ENCODE measurements around the gene TIMM8B.
A peak's percentile ranks its signal among the peaks of the same experiment; 100 is the strongest.
"Not testable (repeated sequence)": the region's sequence is repeated elsewhere in the genome, so short reads cannot be mapped to it uniquely, and the experiment has no call there.

The TIMM8B gene

DNA sequence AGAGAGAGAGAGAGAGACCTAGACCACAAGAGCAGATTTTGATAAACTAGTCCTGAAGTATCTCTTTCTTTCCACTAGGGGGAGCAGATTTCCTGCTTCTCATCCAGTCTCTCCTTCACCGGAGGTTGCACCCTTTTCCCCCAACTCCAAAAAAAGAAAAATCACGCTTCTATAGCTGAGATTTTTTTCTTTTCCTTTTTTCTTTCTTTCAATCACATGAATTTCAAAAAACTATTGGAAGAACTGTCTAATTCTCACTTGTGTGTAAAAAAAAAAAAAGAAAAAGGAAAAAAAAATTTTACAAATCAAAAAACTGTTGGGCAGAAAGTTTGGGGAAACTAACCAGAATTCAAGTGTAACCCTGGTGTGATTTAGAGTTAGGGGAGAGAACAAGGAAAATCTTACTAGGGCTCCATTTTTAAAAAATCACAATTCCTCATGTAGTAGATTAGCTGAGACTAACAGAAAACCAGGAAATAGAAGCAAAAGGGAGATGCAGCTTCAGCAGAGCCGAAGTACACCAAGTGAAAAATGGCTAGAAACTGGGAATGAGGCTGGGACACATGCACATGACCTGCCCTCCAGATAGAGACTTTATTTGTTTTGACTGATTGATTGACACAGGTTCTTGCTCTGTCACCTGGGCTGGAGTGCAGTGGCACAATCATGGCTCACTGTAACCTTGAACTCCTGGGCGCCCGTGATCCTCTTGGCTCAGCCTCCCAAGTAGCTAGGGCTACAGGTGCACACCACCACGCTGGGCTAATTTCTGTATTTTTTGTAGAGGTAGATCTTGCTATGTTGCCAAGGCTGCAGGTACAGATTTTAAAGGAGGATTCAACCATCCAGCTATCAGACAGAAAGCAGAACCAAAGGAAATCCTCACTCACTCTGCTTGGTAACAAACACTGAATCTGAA, 27.2 kb upstream of the TIMM8B start:
- H3K27me3 ChIP-seq (ENCODE audit: control insufficient read depth in 1 of 2, insufficient read depth in 2 of 2, low read length in 2 of 2), result no peaks in the 10 kb centered on the region
- H3K4me1 ChIP-seq (ENCODE audit: insufficient read depth, low read length), result no peaks in the 10 kb centered on the region
- H3K4me3 ChIP-seq (ENCODE audit: low read depth in 1 of 2, low read length in 2 of 2), result no peak overlapping the region
- H3K36me3 ChIP-seq (ENCODE audit: insufficient read depth, low read length), result no peaks in the 10 kb centered on the region
- no peak overlapping the region for H3K27ac ChIP-seq (ENCODE audit: low read depth, low read length)
- no peak overlapping the region for H3K9ac ChIP-seq (ENCODE audit: low read length)
- H3K9me3 ChIP-seq (ENCODE audit: low read length), result no peaks in the 10 kb centered on the region

GRCh38 chr11:112106070-112106469, 19.5 kb upstream of the TIMM8B start:
- H3K4me1 ChIP-seq (ENCODE audit: insufficient read depth, low read length), result no peaks in the 10 kb centered on the region
- no peaks in the 10 kb centered on the region for H3K36me3 ChIP-seq (ENCODE audit: insufficient read depth, low read length)
- no peaks in the 10 kb centered on the region for H3K27me3 ChIP-seq (ENCODE audit: control insufficient read depth in 1 of 2, insufficient read depth in 2 of 2, low read length in 2 of 2)
- H3K9ac ChIP-seq (ENCODE audit: low read length), result no peak overlapping the region
- H3K27ac ChIP-seq (ENCODE audit: low read depth, low read length), result no peak overlapping the region
- no peaks in the 10 kb centered on the region for H3K9me3 ChIP-seq (ENCODE audit: low read length)
- no peak overlapping the region for H3K4me3 ChIP-seq (ENCODE audit: low read depth in 1 of 2, low read length in 2 of 2)

DNA sequence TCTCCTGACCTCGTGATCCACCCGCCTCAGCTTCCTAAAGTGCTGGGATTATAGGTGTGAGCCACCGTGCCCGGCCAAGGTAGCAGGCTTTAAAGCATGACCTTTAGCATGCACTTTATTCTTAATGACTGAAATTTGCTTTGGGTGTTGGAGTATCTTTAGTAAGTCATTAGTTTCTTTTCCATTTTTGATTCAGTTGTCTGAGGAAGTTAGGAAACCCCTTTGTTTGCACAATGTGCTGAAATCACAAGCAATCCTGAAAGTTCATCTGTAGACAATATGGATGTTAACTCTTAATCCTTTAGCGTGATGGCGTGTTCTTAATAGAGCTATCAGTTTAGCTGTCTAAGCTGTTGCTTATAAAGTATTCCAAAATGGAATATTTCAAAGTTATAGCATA, 16.9 kb upstream of the TIMM8B start:
- Histone ChIP-seq H3K27me3 (ENCODE audit: control insufficient read depth in 1 of 2, insufficient read depth in 2 of 2, low read length in 2 of 2) (no peaks in the 10 kb centered on the region), H3K4me1 (ENCODE audit: insufficient read depth, low read length) (no peaks in the 10 kb centered on the region), H3K9me3 (ENCODE audit: low read length) (no peaks in the 10 kb centered on the region), H3K9ac (ENCODE audit: low read length) (no peak overlapping the region), H3K27ac (ENCODE audit: low read depth, low read length) (no peak overlapping the region), H3K4me3 (ENCODE audit: low read depth in 1 of 2, low read length in 2 of 2) (no peak overlapping the region), H3K36me3 (ENCODE audit: insufficient read depth, low read length) (no peaks in the 10 kb centered on the region)

- H3K27me3 ChIP-seq (ENCODE audit: control insufficient read depth in 1 of 2, insufficient read depth in 2 of 2, low read length in 2 of 2), result no peaks in the 10 kb centered on the region
- H3K9ac ChIP-seq (ENCODE audit: low read length), result no peak overlapping the region
- H3K9me3 ChIP-seq (ENCODE audit: low read length), result no peaks in the 10 kb centered on the region
- H3K4me1 ChIP-seq (ENCODE audit: insufficient read depth, low read length), result no peaks in the 10 kb centered on the region
- no peak overlapping the region for H3K4me3 ChIP-seq (ENCODE audit: low read depth in 1 of 2, low read length in 2 of 2)
- no peak overlapping the region for H3K27ac ChIP-seq (ENCODE audit: low read depth, low read length)
- H3K36me3 ChIP-seq (ENCODE audit: insufficient read depth, low read length), result peaks cover 13% of the 10 kb centered on the region
Measured at GRCh38 chr11:112100462-112100861, 13.9 kb upstream of the TIMM8B start.

- Histone ChIP-seq H3K27me3 (ENCODE audit: control insufficient read depth in 1 of 2, insufficient read depth in 2 of 2, low read length in 2 of 2) (no peaks in the 10 kb centered on the region), H3K36me3 (ENCODE audit: insufficient read depth, low read length) (peaks cover 23% of the 10 kb centered on the region), H3K27ac (ENCODE audit: low read depth, low read length) (no peak overlapping the region), H3K9me3 (ENCODE audit: low read length) (no peaks in the 10 kb centered on the region), H3K4me1 (ENCODE audit: insufficient read depth, low read length) (no peaks in the 10 kb centered on the region), H3K9ac (ENCODE audit: low read length) (no peak overlapping the region), H3K4me3 (ENCODE audit: low read depth in 1 of 2, low read length in 2 of 2) (no peak overlapping the region)
Measured at GRCh38 chr11:112097734-112098528, 11.4 kb upstream of the TIMM8B start.

- no peak overlapping the region for H3K4me3 ChIP-seq (ENCODE audit: low read depth in 1 of 2, low read length in 2 of 2)
- no peak overlapping the region for H3K27ac ChIP-seq (ENCODE audit: low read depth, low read length)
- peaks cover 37% of the 10 kb centered on the region for H3K36me3 ChIP-seq (ENCODE audit: insufficient read depth, low read length)
- no peak overlapping the region for H3K9ac ChIP-seq (ENCODE audit: low read length)
- H3K27me3 ChIP-seq (ENCODE audit: control insufficient read depth in 1 of 2, insufficient read depth in 2 of 2, low read length in 2 of 2), result no peaks in the 10 kb centered on the region
- H3K4me1 ChIP-seq (ENCODE audit: insufficient read depth, low read length), result no peaks in the 10 kb centered on the region
- no peaks in the 10 kb centered on the region for H3K9me3 ChIP-seq (ENCODE audit: low read length)
Measured at GRCh38 chr11:112096194-112096593, 9.6 kb upstream of the TIMM8B start.

- not testable (repeated sequence) for H3K27me3 ChIP-seq (ENCODE audit: control insufficient read depth in 1 of 2, insufficient read depth in 2 of 2, low read length in 2 of 2); H3K9me3 ChIP-seq (ENCODE audit: low read length); H3K4me3 ChIP-seq (ENCODE audit: low read depth in 1 of 2, low read length in 2 of 2); H3K27ac ChIP-seq (ENCODE audit: low read depth, low read length); H3K9ac ChIP-seq (ENCODE audit: low read length); H3K4me1 ChIP-seq (ENCODE audit: insufficient read depth, low read length)
- peaks cover 46% of the 10 kb centered on the region for H3K36me3 ChIP-seq (ENCODE audit: insufficient read depth, low read length)
Measured at GRCh38 chr11:112095302-112095701, 8.7 kb upstream of the TIMM8B start.

- Histone ChIP-seq H3K4me1 (ENCODE audit: insufficient read depth, low read length) (peaks cover 31% of the 10 kb centered on the region), H3K27me3 (ENCODE audit: control insufficient read depth in 1 of 2, insufficient read depth in 2 of 2, low read length in 2 of 2) (no peaks in the 10 kb centered on the region)
Measured at GRCh38 chr11:112087212-112087611, 656 bp upstream of the TIMM8B start.

GRCh38 chr11:112085822-112086421, 634 bp downstream of the TIMM8B start:
- H3K27me3 ChIP-seq (ENCODE audit: control insufficient read depth in 1 of 2, insufficient read depth in 2 of 2, low read length in 2 of 2), result no peaks in the 10 kb centered on the region
- peak overlapping the region; percentile 13 for H3K27ac ChIP-seq (ENCODE audit: low read depth, low read length)
- H3K9ac ChIP-seq (ENCODE audit: low read length), result peak overlapping the region; percentile 72
- H3K4me3 ChIP-seq (ENCODE audit: low read depth in 1 of 2, low read length in 2 of 2), result peak overlapping the region; percentile 63 to 95
- peaks cover 64% of the 10 kb centered on the region for H3K36me3 ChIP-seq (ENCODE audit: insufficient read depth, low read length)
- peaks cover 31% of the 10 kb centered on the region for H3K4me1 ChIP-seq (ENCODE audit: insufficient read depth, low read length)
- H3K9me3 ChIP-seq (ENCODE audit: low read length), result no peaks in the 10 kb centered on the region

More at GRCh38 chr11:112087212-112087611, 656 bp upstream of the TIMM8B start:
- Histone ChIP-seq H3K9ac (ENCODE audit: low read length) (peak overlapping the region; percentile 74), H3K27ac (ENCODE audit: low read depth, low read length) (peak overlapping the region; percentile 71), H3K36me3 (ENCODE audit: insufficient read depth, low read length) (peaks cover 69% of the 10 kb centered on the region), H3K9me3 (ENCODE audit: low read length) (no peaks in the 10 kb centered on the region), H3K4me3 (ENCODE audit: low read depth in 1 of 2, low read length in 2 of 2) (peak overlapping the region; percentile 63 to 95)

DNA sequence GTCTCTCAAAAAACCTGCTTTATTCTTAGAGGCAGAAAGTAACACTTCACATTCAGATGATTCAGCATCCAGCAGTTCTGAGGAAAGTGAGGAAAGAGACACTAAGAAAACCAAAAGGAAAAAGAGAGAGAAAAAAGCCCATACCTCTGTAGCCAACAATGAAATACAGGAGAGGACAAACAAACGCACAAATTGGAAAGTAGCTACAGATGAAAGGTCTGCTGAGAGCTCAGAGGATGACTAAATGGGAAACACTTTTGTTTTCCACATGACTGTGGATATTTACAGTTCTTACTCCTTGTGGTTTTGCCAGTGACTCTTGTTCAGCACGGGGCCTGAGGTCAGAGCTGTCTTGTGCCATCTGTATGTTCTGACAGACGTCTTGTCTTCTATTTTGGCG, 3.8 kb downstream of the TIMM8B start:
- Histone ChIP-seq H3K36me3 (ENCODE audit: insufficient read depth, low read length) (peaks cover 60% of the 10 kb centered on the region), H3K9me3 (ENCODE audit: low read length) (no peaks in the 10 kb centered on the region), H3K27ac (ENCODE audit: low read depth, low read length) (no peak overlapping the region), H3K27me3 (ENCODE audit: control insufficient read depth in 1 of 2, insufficient read depth in 2 of 2, low read length in 2 of 2) (no peaks in the 10 kb centered on the region), H3K4me1 (ENCODE audit: insufficient read depth, low read length) (peaks cover 14% of the 10 kb centered on the region), H3K4me3 (ENCODE audit: low read depth in 1 of 2, low read length in 2 of 2) (no peak overlapping the region), H3K9ac (ENCODE audit: low read length) (no peak overlapping the region)
